Neuronal stem cell (in vitro differentiated cells): ENCODE data around the gene TSSC4. TPM values are rescaled to one million over a fixed set of nuclear protein-coding genes. Genes with fewer than 3 reads are reported as not detected.
A peak's percentile ranks its signal among the peaks of the same experiment; 100 is the strongest.

Experiments
- DNase-seq: peaks from one replicate; pipeline ENCODE4 v3.0.0-alpha.2; 2013; ENCODE audit warnings: low spot score
- H2AFZ ChIP-seq: one replicate; pipeline ENCODE4 v1.6.1; 2013; ENCODE audit warnings: mild to moderate bottlenecking, low read length, inconsistent platforms
- H2AK5ac ChIP-seq: 2 replicates; pipeline ENCODE4 v1.6.1; 2013; ENCODE audit warnings: low read depth, mild to moderate bottlenecking, inconsistent platforms, low read length, moderate library complexity, mixed read lengths
- H2BK120ac ChIP-seq: 2 replicates; pipeline ENCODE4 v1.6.1; 2013; ENCODE audit warnings: low read depth, mild to moderate bottlenecking, inconsistent platforms, low read length, moderate library complexity, mixed read lengths
- H2BK12ac ChIP-seq: one replicate; pipeline ENCODE4 v1.6.1; 2013; ENCODE audit warnings: low read length, inconsistent platforms
- H2BK15ac ChIP-seq: 2 replicates; pipeline ENCODE4 v1.6.1; 2013; ENCODE audit warnings: mild to moderate bottlenecking, low read length, inconsistent platforms, mixed read lengths
- H2BK5ac ChIP-seq: one replicate; pipeline ENCODE4 v1.6.1; 2013; ENCODE audit warnings: inconsistent platforms, mild to moderate bottlenecking, low read length, moderate library complexity
- H3K14ac ChIP-seq: one replicate; pipeline ENCODE4 v1.6.1; 2013; ENCODE audit warnings: low read length, inconsistent platforms
- H3K18ac ChIP-seq: 2 replicates; pipeline ENCODE4 v1.6.1; 2013; ENCODE audit warnings: low read length, inconsistent platforms
- H3K23ac ChIP-seq: 2 replicates; pipeline ENCODE4 v1.6.1; 2013; ENCODE audit warnings: low read depth, mild to moderate bottlenecking, mixed read lengths, low read length, inconsistent platforms; ENCODE audit not compliant: poor library complexity
- H3K27ac ChIP-seq: replicated peaks from 3 replicates; pipeline ENCODE4 v1.5.1; 2013; ENCODE audit warnings: low read length, inconsistent platforms
- H3K27me3 ChIP-seq, 3 experiments: 2 replicates each; pipeline ENCODE4 v1.6.1; 2013; ENCODE audit warnings: low read length in 3 of 3, mild to moderate bottlenecking in 2 of 3, inconsistent platforms in 1 of 3, low read depth in 1 of 3, mixed read lengths in 1 of 3, moderate library complexity in 1 of 3; ENCODE audit not compliant: control insufficient read depth in 3 of 3, insufficient read depth in 3 of 3
- H3K36me3 ChIP-seq, 2 donors: replicated peaks in 1 of 2; 2 replicates each; pipeline ENCODE4 v1.6.1; 2013; ENCODE audit warnings: low read length in 2 of 2; ENCODE audit not compliant: control insufficient read depth in 2 of 2, insufficient read depth in 2 of 2
- H3K4ac ChIP-seq: 2 replicates; pipeline ENCODE4 v1.6.1; 2013; ENCODE audit warnings: inconsistent platforms, mild to moderate bottlenecking, low read length, moderate library complexity
- H3K4me1 ChIP-seq, 2 donors: 1 replicate in 1 of 2; 2 replicates in 1 of 2; pipeline ENCODE4 v1.6.1; 2013; ENCODE audit warnings: low read length in 2 of 2, low read depth in 1 of 2; ENCODE audit not compliant: control insufficient read depth in 2 of 2, insufficient read depth in 1 of 2
- H3K4me2 ChIP-seq: one replicate; pipeline ENCODE4 v1.6.1; 2013; ENCODE audit warnings: mild to moderate bottlenecking, low read length, inconsistent platforms; ENCODE audit not compliant: insufficient read depth, poor library complexity, severe bottlenecking
- H3K4me3 ChIP-seq, 2 donors: 2 replicates each; pipeline ENCODE4 v1.5.1; 2013; ENCODE audit warnings: low read length in 2 of 2, mild to moderate bottlenecking in 2 of 2, inconsistent platforms in 1 of 2, moderate library complexity in 1 of 2
- H3K79me1 ChIP-seq: one replicate; pipeline ENCODE4 v1.6.1; 2013; ENCODE audit warnings: low read depth, mild to moderate bottlenecking, inconsistent platforms, low read length, moderate library complexity
- H3K9ac ChIP-seq: one replicate; pipeline ENCODE4 v1.6.1; 2013; ENCODE audit warnings: mild to moderate bottlenecking, low read depth, low read length, inconsistent platforms; ENCODE audit not compliant: poor library complexity
- H3K9me3 ChIP-seq, 2 donors: replicated peaks in 1 of 2; 2 replicates each; pipeline versions ENCODE3 to v1.6.1; 2013; ENCODE audit warnings: low read length in 2 of 2, mild to moderate bottlenecking in 2 of 2, inconsistent platforms in 1 of 2, low read depth in 1 of 2, mixed read lengths in 1 of 2, moderate library complexity in 1 of 2; ENCODE audit not compliant: control insufficient read depth in 2 of 2, insufficient read depth in 1 of 2
- H4K8ac ChIP-seq: one replicate; pipeline ENCODE4 v1.6.1; 2013; ENCODE audit warnings: low read depth, mild to moderate bottlenecking, inconsistent platforms, low read length, moderate library complexity
- H4K91ac ChIP-seq: one replicate; pipeline ENCODE4 v1.6.1; 2013; ENCODE audit warnings: low read length, low read depth, mild to moderate bottlenecking, inconsistent platforms; ENCODE audit not compliant: poor library complexity
- WGBS, 2 donors: extraction: QIAGEN DNeasy Blood & Tissue Kit; methylation state at CpG; one replicate each; pipeline ENCODE4 v1.1.7; 2013; ENCODE audit warnings: missing lambda C conversion rate in 2 of 2, mixed read lengths in 1 of 2; ENCODE audit not compliant: insufficient read length in 2 of 2, insufficient replicate concordance in 1 of 2; ENCODE audit errors: extremely low coverage in 2 of 2; 5-methylcytosine and 5-hydroxymethylcytosine counted together
- small RNA-seq: library from polyadenylated mRNA; stranded (forward); fragments of <200 nt; extraction: miRNeasy Mini kit (QIAGEN cat#:217004); gene quantifications from one replicate; pipeline ENCODE3, GENCODE V24; 2013; ENCODE audit not compliant: insufficient read depth

The TSSC4 gene

GRCh38 chr11:2452321-2453012 is 51.9 kb downstream of the TSSC4 start:
- WGBS, 2 donors = no CpG with 5 or more reads among the region's 20 CpGs
- Histone ChIP-seq H3K27me3 (peaks cover 0 to 47% (median 7%) of the 10 kb centered on the region in 3 experiments), H3K4me2 (no peak overlapping the region), H3K18ac (peak overlapping the region; percentile 7), H4K91ac (no peak overlapping the region), H3K79me1 (no peaks in the 10 kb centered on the region), H2BK120ac (no peak overlapping the region), H3K14ac (no peak overlapping the region), H2AFZ (no peak overlapping the region), H3K9me3 (no peaks in the 10 kb centered on the region), H2BK12ac (no peak overlapping the region), H3K27ac (no peak overlapping the region), H3K4me1 (no peaks in the 10 kb centered on the region), H2BK15ac (peak overlapping the region; percentile 15), H2BK5ac (no peak overlapping the region), H3K9ac (no peak overlapping the region), H3K4ac (no peak overlapping the region), H3K36me3 (no peaks in the 10 kb centered on the region), H2AK5ac (peak overlapping the region; percentile 25), H3K4me3 (no peak overlapping the region), H4K8ac (no peak overlapping the region), H3K23ac (peak overlapping the region; percentile 55)
- DNase-seq = no peak

GRCh38 chr11:2453436-2453835 is 52.9 kb downstream of the TSSC4 start:
- Histone ChIP-seq H2BK120ac (no peak overlapping the region), H2BK12ac (no peak overlapping the region), H3K23ac (no peak overlapping the region), H4K8ac (no peak overlapping the region), H3K14ac (no peak overlapping the region), H3K36me3 (no peaks in the 10 kb centered on the region), H3K4me3 (no peak overlapping the region), H2AK5ac (no peak overlapping the region), H2BK5ac (no peak overlapping the region), H3K9me3 (no peaks in the 10 kb centered on the region), H3K18ac (no peak overlapping the region), H3K9ac (no peak overlapping the region), H4K91ac (no peak overlapping the region), H3K4me1 (no peaks in the 10 kb centered on the region), H3K79me1 (no peaks in the 10 kb centered on the region), H3K4me2 (no peak overlapping the region), H3K27ac (no peak overlapping the region), H3K27me3 (peaks cover 0 to 47% (median 2%) of the 10 kb centered on the region in 3 experiments), H2AFZ (no peak overlapping the region), H2BK15ac (no peak overlapping the region), H3K4ac (no peak overlapping the region)
- no CpG with 5 or more reads among the region's 5 CpGs for WGBS, 2 donors
- DNase-seq = no peak

Small RNA genes lying within 50 kb of the gene (small RNA-seq; reads per million reads assigned to genes)
- gene RF00019 = not detected
